Measurements from ENCODE around the gene PLEKHO1.

PLEKHO1 gene

GRCh38 chr1:150111670-150112069 lies 38.0 kb upstream of the PLEKHO1 start:
- POLR2A ChIA-PET = no interaction called here
- CTCF ChIA-PET = no interaction called here
- DNase-seq (ENCODE audit: low read depth, low spot score) = no peak
- no peak overlapping the region for H3K4me3 ChIP-seq (ENCODE audit: low read depth, low read length)
- TF ChIP-seq CTCF (IDR thresholded peaks at IDR 0.05; ENCODE audit: insufficient read depth, low read length, missing control alignments) = no peak

- POLR2A ChIA-PET = no interaction called here
Measured at GRCh38 chr1:150115121-150115520, 34.6 kb upstream of the PLEKHO1 start.

GRCh38 chr1:150118716-150119115 lies 31.0 kb upstream of the PLEKHO1 start:
- CTCF ChIA-PET = no interaction called here

More at GRCh38 chr1:150115121-150115520, 34.6 kb upstream of the PLEKHO1 start:
- no peak for TF ChIP-seq CTCF (IDR thresholded peaks at IDR 0.05; ENCODE audit: insufficient read depth, low read length, missing control alignments)
- DNase-seq (ENCODE audit: low read depth, low spot score) = no peak
- CTCF ChIA-PET = no interaction called here
- H3K4me3 ChIP-seq (ENCODE audit: low read depth, low read length) = no peak overlapping the region

GRCh38 chr1:150121236-150121862 lies 28.4 kb upstream of the PLEKHO1 start:
- CTCF ChIA-PET = no interaction called here
- POLR2A ChIA-PET = no interaction called here
- no peak for DNase-seq (ENCODE audit: low read depth, low spot score)
- TF ChIP-seq CTCF (IDR thresholded peaks at IDR 0.05; ENCODE audit: insufficient read depth, low read length, missing control alignments) = no peak
- H3K4me3 ChIP-seq (ENCODE audit: low read depth, low read length) = no peak overlapping the region

More at GRCh38 chr1:150118716-150119115, 31.0 kb upstream of the PLEKHO1 start:
- no peak for TF ChIP-seq CTCF (IDR thresholded peaks at IDR 0.05; ENCODE audit: insufficient read depth, low read length, missing control alignments)
- POLR2A ChIA-PET = no interaction called here
- no peak overlapping the region for H3K4me3 ChIP-seq (ENCODE audit: low read depth, low read length)
- DNase-seq (ENCODE audit: low read depth, low spot score) = no peak

- CTCF ChIA-PET = interaction anchor here (1.0 kb wide), 1 partner anchor 60 kb away, joined by 4 read pairs; no protein-coding TSS in a partner anchor
- H3K4me3 ChIP-seq (ENCODE audit: low read depth, low read length) = no peak overlapping the region
- no peak for DNase-seq (ENCODE audit: low read depth, low spot score)
- POLR2A ChIA-PET = no interaction called here
- no peak for TF ChIP-seq CTCF (IDR thresholded peaks at IDR 0.05; ENCODE audit: insufficient read depth, low read length, missing control alignments)
Measured at GRCh38 chr1:150126811-150127210, 22.9 kb upstream of the PLEKHO1 start.

GRCh38 chr1:150127464-150127863 lies 22.3 kb upstream of the PLEKHO1 start:
- CTCF ChIA-PET = interaction anchor here (1.0 to 1.3 kb wide), 2 partner anchors 12 to 59 kb away, joined by 3 to 4 read pairs; no protein-coding TSS in a partner anchor
- TF ChIP-seq CTCF (IDR thresholded peaks at IDR 0.05; ENCODE audit: insufficient read depth, low read length, missing control alignments) = no peak
- POLR2A ChIA-PET = no interaction called here
- DNase-seq (ENCODE audit: low read depth, low spot score) = no peak
- H3K4me3 ChIP-seq (ENCODE audit: low read depth, low read length) = no peak overlapping the region
